K562 (cell line): ENCODE data around the gene DPEP1. TPM values are rescaled to one million over a fixed set of nuclear protein-coding genes. Genes with fewer than 3 reads are reported as not detected.
A peak's percentile ranks its signal among the peaks of the same experiment; 100 is the strongest.

Experiments
- BMI1 ChIP-seq: fragments of 150-350 bp; IDR thresholded peaks from 2 replicates; pipeline ENCODE4 v1.6.1; 2014; ENCODE audit warnings: low read length
- DLX4 ChIP-seq: fragments of 250-450 bp; sonication (Bioruptor Pico); IDR thresholded peaks from 2 replicates; pipeline ENCODE4 v1.6.1; 2021; ENCODE audit warnings: mild to moderate bottlenecking
- E2F4 ChIP-seq: sonication (generic); formaldehyde crosslinking; IDR thresholded peaks from 2 replicates; pipeline ENCODE4 v1.8.0; 2022; ENCODE audit warnings: mild to moderate bottlenecking, low read depth, missing genetic modification reagents
- FOXA1 ChIP-seq: fragments of 450-650 bp; IDR thresholded peaks from 2 replicates; pipeline ENCODE4 v1.6.1; 2016; ENCODE audit warnings: mild to moderate bottlenecking, borderline replicate concordance
- HNRNPL ChIP-seq: fragments of 200-400 bp; formaldehyde crosslinking; IDR thresholded peaks from 2 replicates; pipeline ENCODE4 v1.6.1; 2017; ENCODE audit warnings: low read depth, mild to moderate bottlenecking, low read length
- MLX ChIP-seq, 2 experiments: fragments of 450-650 bp in 1 of 2; sonication (generic) in 1 of 2; formaldehyde crosslinking; conservative IDR thresholded peaks; 2 replicates each; pipeline versions ENCODE4 v1.4.0 to v1.8.1; 2020 to 2022; ENCODE audit warnings: mild to moderate bottlenecking in 1 of 2, missing genetic modification reagents in 1 of 2
- MYNN ChIP-seq, 2 experiments: sonication (generic); formaldehyde crosslinking in 1 of 2; IDR thresholded peaks; 2 replicates each; pipeline versions ENCODE4 v1.5.0 to v1.6.1; 2016 to 2020; ENCODE audit warnings: antibody characterized with exemption in 1 of 2, missing genetic modification reagents in 1 of 2
- NR3C1 ChIP-seq: sonication (generic); formaldehyde crosslinking; IDR thresholded peaks from 2 replicates; pipeline ENCODE4 v1.8.1; 2022; ENCODE audit warnings: missing genetic modification reagents
- NR4A1 ChIP-seq, 2 experiments: fragments of 250-450 bp in 1 of 2; fragments of 450-650 bp in 1 of 2; sonication (Bioruptor Pico) in 1 of 2; IDR thresholded peaks; 2 replicates each; pipeline versions ENCODE4 v1.4.0 to v1.6.1; 2016 to 2020; ENCODE audit warnings: mild to moderate bottlenecking in 2 of 2, missing compliant biosample characterization in 1 of 2, missing genetic modification characterization in 1 of 2, moderate library complexity in 1 of 2
- PATZ1 ChIP-seq: fragments of 250-450 bp; sonication (Bioruptor Pico); IDR thresholded peaks from 2 replicates; pipeline ENCODE4 v1.5.0; 2020; ENCODE audit warnings: mild to moderate bottlenecking, borderline replicate concordance
- PBX2 ChIP-seq, 2 experiments: IDR thresholded peaks in 1 of 2; conservative IDR thresholded peaks in 1 of 2; 2 replicates each; pipeline ENCODE4 v1.6.1; 2016; ENCODE audit warnings: low read depth in 2 of 2, mild to moderate bottlenecking in 1 of 2, missing compliant biosample characterization in 1 of 2, missing genetic modification characterization in 1 of 2, moderate library complexity in 1 of 2
- SMC3 ChIP-seq: conservative IDR thresholded peaks from 2 replicates; pipeline ENCODE4 v1.6.1; 2011; ENCODE audit warnings: low read depth, low read length, improper control_type of control experiment; ENCODE audit not compliant: insufficient read depth
- SRF ChIP-seq, 2 experiments: fragments of 250-450, 450-650 bp in 1 of 2; sonication (Bioruptor Pico) in 1 of 2; sonication (generic) in 1 of 2; formaldehyde crosslinking; IDR thresholded peaks; 2 replicates each; pipeline versions ENCODE4 v1.5.0 to v1.5.1; 2020 to 2022; ENCODE audit warnings: mild to moderate bottlenecking in 1 of 2, missing genetic modification reagents in 1 of 2
- TAF1 ChIP-seq: IDR thresholded peaks from 2 replicates; pipeline ENCODE4 v1.6.1; 2011; ENCODE audit warnings: mild to moderate bottlenecking, low read length, moderate library complexity; ENCODE audit not compliant: insufficient read depth, control insufficient read depth, severe bottlenecking; ENCODE audit errors: extremely low read depth
- ZEB2 ChIP-seq: fragments of 450-650 bp; IDR thresholded peaks from 2 replicates; pipeline ENCODE4 v1.6.1; 2016
- ZKSCAN3 ChIP-seq: fragments of 250-450 bp; sonication (Bioruptor Pico); IDR thresholded peaks from 2 replicates; pipeline ENCODE4 v1.4.0; 2020
- ZNF408 ChIP-seq: fragments of 250-450 bp; sonication (Bioruptor Pico); IDR thresholded peaks from 2 replicates; pipeline ENCODE4 v1.4.0; 2020; ENCODE audit warnings: low read depth, mild to moderate bottlenecking, moderate library complexity
- ZNF644 ChIP-seq: fragments of 200-800 bp; sonication (Bioruptor generic); IDR thresholded peaks from 2 replicates; pipeline ENCODE4 v1.6.1; 2016; ENCODE audit warnings: low read depth, missing genetic modification characterization, missing compliant biosample characterization
- polyA plus RNA-seq, 8 experiments: library from polyadenylated mRNA; depleted of rRNA in 4 of 8; stranded (reverse) in 5 of 8; unstranded in 3 of 8; fragments of >200 nt; fragmentation: Nextera tagmentation in 2 of 8; fragmentation: Illumina TruSeq in 1 of 8; extraction: Ambion mirVana in 2 of 8; extraction: Trizol in 1 of 8; gene quantifications; 2 replicates each; pipeline versions ENCODE4 v1.2.1 to v1.2.3, GENCODE V29; 2011 to 2014; ENCODE audit warnings: inconsistent platforms in 1 of 8, missing spikeins in 1 of 8
- total RNA-seq, 7 experiments: library from RNA; depleted of rRNA in 6 of 7; stranded (reverse); fragments of >200 nt in 6 of 7; fragmentation: Illumina TruSeq in 2 of 7; extraction: Trizol in 2 of 7; gene quantifications; 2 replicates each; pipeline versions ENCODE4 v1.2.1 to v1.2.3, GENCODE V29; 2011 to 2021; ENCODE audit warnings: low replicate concordance in 1 of 7

DPEP1 gene
- total and polyA plus RNA-seq, 9 of the 15 experiments (the other 6 are each of a cell fraction or from before 2014, with no cell fraction given) = 0.14 to 0.31 (median 0.20) TPM; not detected in 6

GRCh38 chr16:89657442-89658220 is 44.2 kb downstream of the DPEP1 start, which contains the start of the genes CHMP1A and SPATA33 (continued):
- TF ChIP-seq PBX2 (CRISPR knock-in tag; IDR thresholded peaks at IDR 0.05; ENCODE audit: low read depth) = no peak
- no peak for TF ChIP-seq PBX2 (tag; conservative IDR thresholded peaks at IDR 0.05; ENCODE audit: low read depth)
- TF ChIP-seq E2F4 = peak; percentile 76; the same call in 1 of the 2 replicates
- TF ChIP-seq ZKSCAN3 = no peak
- TF ChIP-seq ZNF644 (tag) = no peak
- peak; percentile 48 for TF ChIP-seq TAF1
- no peak for TF ChIP-seq DLX4
- no peak for TF ChIP-seq ZNF408 (CRISPR knock-in tag)
- TF ChIP-seq MYNN (IDR thresholded peaks at IDR 0.05) = no peak
- no peak for TF ChIP-seq MYNN (CRISPR knock-in tag; IDR thresholded peaks at IDR 0.05)
- no peak for TF ChIP-seq ZEB2
- TF ChIP-seq NR4A1 (CRISPR knock-in tag; IDR thresholded peaks at IDR 0.05) = no peak
- TF ChIP-seq NR4A1 (tag; IDR thresholded peaks at IDR 0.05) = no peak
- no peak for TF ChIP-seq FOXA1
- TF ChIP-seq PATZ1 (CRISPR knock-in tag) = no peak
- no peak; the same call in 1 of the 2 replicates for TF ChIP-seq NR3C1 (CRISPR knock-in tag)
- TF ChIP-seq MLX (CRISPR knock-in tag; conservative IDR thresholded peaks at IDR 0.05) = 0 out of 4 replicates have a peak, but pooled peaks of 1 of the 2 experiments have one; percentile 56
- peak; percentile 77; the same call in 1 of the 2 replicates for TF ChIP-seq BMI1
- no peak for TF ChIP-seq HNRNPL
- 0 out of 4 replicates have a peak, but pooled peaks of 1 of the 2 experiments have one; percentile 45 for TF ChIP-seq SRF (CRISPR knock-in tag; IDR thresholded peaks at IDR 0.05)
- TF ChIP-seq SMC3 = no peak
